Osteocyte (in vitro differentiated cells): ENCODE measurements around the gene MGP. TPM values are rescaled to one million over a fixed set of nuclear protein-coding genes. Genes with fewer than 3 reads are reported as not detected.

Source experiments
- DNase-seq: peaks from one replicate; pipeline ENCODE4 v3.0.0; 2021; ENCODE audit warnings: mixed read lengths; ENCODE audit not compliant: unreplicated experiment; ENCODE audit errors: extremely low spot score
- H3K27ac Mint-ChIP-seq: one replicate; pipeline ENCODE4 v1.8.0; 2021; ENCODE audit warnings: mild to moderate bottlenecking, mixed read lengths; ENCODE audit not compliant: unreplicated experiment
- H3K27me3 Mint-ChIP-seq: one replicate; pipeline ENCODE4 v1.8.0; 2021; ENCODE audit warnings: mixed read lengths; ENCODE audit not compliant: unreplicated experiment
- H3K36me3 Mint-ChIP-seq: one replicate; pipeline ENCODE4 v1.8.0; 2021; ENCODE audit warnings: mixed read lengths; ENCODE audit not compliant: unreplicated experiment
- H3K4me1 Mint-ChIP-seq: one replicate; pipeline ENCODE4 v1.8.0; 2021; ENCODE audit warnings: mixed read lengths; ENCODE audit not compliant: unreplicated experiment
- H3K4me3 Mint-ChIP-seq: one replicate; pipeline ENCODE4 v1.8.0; 2021; ENCODE audit warnings: mild to moderate bottlenecking, moderate library complexity, mixed read lengths; ENCODE audit not compliant: unreplicated experiment
- H3K9me3 Mint-ChIP-seq: one replicate; pipeline ENCODE4 v1.8.0; 2021; ENCODE audit warnings: mixed read lengths; ENCODE audit not compliant: unreplicated experiment
- CTCF ChIP-seq: fragments of 200-600 bp; sonication (generic); IDR thresholded peaks from 2 replicates; pipeline ENCODE4 v1.5.0; 2021; ENCODE audit warnings: antibody characterized with exemption, mild to moderate bottlenecking, moderate library complexity
- total RNA-seq: library from RNA; stranded (reverse); gene quantifications from 2 replicates; pipeline ENCODE4 v1.2.1, GENCODE V29; 2021

The MGP gene
- total RNA-seq, 1 donor from 2014 or later = 74.1 TPM

DNA sequence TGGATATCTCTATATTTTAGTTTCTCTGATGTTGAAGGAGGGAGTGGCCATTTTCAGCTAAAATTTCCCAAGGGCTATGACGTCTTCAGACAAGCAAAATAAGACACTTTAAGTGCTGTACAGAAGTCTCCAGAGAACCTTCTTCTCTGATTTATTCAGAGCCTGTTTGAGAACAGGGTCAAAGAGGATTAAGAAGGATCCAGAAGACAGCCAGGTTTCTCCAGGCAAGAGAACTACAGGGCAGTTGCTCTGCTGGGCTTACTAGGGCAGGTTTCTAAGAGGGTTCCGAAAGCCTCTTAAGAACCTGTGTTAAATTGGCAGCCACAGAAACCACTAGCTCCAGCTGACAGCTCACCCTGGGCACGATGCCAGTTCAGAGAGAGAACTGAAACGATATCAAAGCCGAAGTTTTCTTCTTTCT is 1.2 kb downstream of the MGP start:
- no peak for DNase-seq
- Mint-ChIP-seq H3K27me3 (no peaks in the 10 kb centered on the region), H3K36me3 (no peaks in the 10 kb centered on the region), H3K4me1 (peaks cover 20% of the 10 kb centered on the region), H3K9me3 (no peaks in the 10 kb centered on the region), H3K4me3 (peak overlapping the region; percentile 61), H3K27ac (peak overlapping the region; percentile 84)
- TF ChIP-seq CTCF = no peak

GRCh38 chr12:14883686-14884085 is 2.0 kb downstream of the MGP start:
- Mint-ChIP-seq H3K36me3 (no peaks in the 10 kb centered on the region), H3K4me3 (no peak overlapping the region), H3K27ac (no peak overlapping the region), H3K4me1 (peaks cover 20% of the 10 kb centered on the region), H3K9me3 (no peaks in the 10 kb centered on the region), H3K27me3 (no peaks in the 10 kb centered on the region)
- DNase-seq = no peak
- TF ChIP-seq CTCF = no peak

DNA sequence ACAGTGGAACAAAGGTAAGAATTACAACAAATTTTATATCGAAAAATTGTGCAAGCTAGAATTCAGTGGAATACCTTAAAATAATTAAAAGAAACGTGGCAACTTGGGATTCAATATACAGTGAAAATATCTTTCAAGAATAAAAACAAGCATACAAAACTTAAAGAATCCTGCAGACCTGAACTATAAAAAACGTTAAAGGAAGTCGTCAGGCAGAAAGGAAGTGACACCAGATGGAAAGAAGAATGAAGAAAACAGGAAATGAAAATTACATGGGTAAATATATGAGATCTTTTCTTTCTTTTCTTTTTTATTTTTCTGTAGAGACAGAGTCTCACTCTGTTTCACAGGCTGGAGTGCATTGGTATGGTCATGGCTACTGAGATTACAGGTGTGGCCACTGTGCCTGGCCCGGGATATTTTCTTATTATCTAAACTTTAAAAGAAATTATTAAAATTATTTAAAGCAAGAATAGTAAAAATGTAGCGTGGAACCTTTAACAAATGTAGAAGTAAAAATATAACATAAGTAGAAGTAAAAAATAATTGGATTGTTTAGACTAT is 4.7 kb downstream of the MGP start:
- H3K27ac Mint-ChIP-seq = no peak overlapping the region
- no peaks in the 10 kb centered on the region for H3K36me3 Mint-ChIP-seq
- no peaks in the 10 kb centered on the region for H3K27me3 Mint-ChIP-seq
- H3K9me3 Mint-ChIP-seq = no peaks in the 10 kb centered on the region
- peaks cover 20% of the 10 kb centered on the region for H3K4me1 Mint-ChIP-seq
- no peak for DNase-seq
- TF ChIP-seq CTCF = no peak
- H3K4me3 Mint-ChIP-seq = no peak overlapping the region

DNA sequence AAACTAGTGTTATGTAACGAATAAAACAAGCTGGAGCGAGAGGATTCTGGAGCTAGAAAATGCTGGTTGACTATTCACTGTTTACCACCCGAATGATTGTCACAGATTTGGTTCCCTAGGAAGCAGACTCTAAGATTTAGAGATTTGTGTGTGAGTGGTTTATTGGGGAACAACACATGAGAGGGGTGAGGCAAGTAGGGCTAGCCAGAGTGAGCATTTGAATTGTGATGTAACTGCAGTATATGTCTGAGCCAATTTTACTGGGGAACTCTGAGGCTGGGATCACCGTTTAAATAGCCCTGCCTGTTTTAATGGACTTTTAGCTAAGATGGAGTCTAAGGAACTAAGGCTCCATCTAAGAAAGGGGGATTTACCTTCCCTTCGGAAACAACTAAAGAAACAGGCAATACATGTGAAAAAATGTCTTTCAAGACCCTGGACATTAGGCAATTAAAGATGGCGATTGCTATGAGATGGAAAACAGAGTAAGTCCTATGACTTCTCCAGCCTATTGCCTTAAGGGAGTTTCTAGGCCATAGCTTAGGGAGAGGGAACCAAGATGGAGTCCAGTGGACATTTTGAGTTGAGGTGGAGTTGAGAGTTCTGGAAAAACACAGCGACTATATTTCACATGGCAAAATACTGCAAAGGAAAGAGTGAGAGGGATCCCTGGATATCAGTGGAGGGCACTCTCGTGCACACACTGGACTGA is 6.3 kb downstream of the MGP start:
- DNase-seq = no peak
- Mint-ChIP-seq H3K4me1 (peaks cover 13% of the 10 kb centered on the region), H3K27me3 (no peaks in the 10 kb centered on the region), H3K27ac (no peak overlapping the region), H3K36me3 (no peaks in the 10 kb centered on the region), H3K4me3 (no peak overlapping the region), H3K9me3 (no peaks in the 10 kb centered on the region)
- TF ChIP-seq CTCF = no peak

- Mint-ChIP-seq H3K4me3 (no peak overlapping the region), H3K9me3 (no peaks in the 10 kb centered on the region), H3K27me3 (no peaks in the 10 kb centered on the region), H3K27ac (no peak overlapping the region), H3K36me3 (no peaks in the 10 kb centered on the region), H3K4me1 (peaks cover 6% of the 10 kb centered on the region)
- DNase-seq = no peak
- no peak for TF ChIP-seq CTCF
Measured at GRCh38 chr12:14878488-14878887, 7.2 kb downstream of the MGP start.
